ENCODE results near the gene HMCES. TPM values are rescaled to one million over a fixed set of nuclear protein-coding genes. Genes with fewer than 3 reads are reported as not detected.
A peak's percentile ranks its signal among the peaks of the same experiment; 100 is the strongest.

Gene HMCES
- total RNA-seq, 1 donor: 29.4 TPM

DNA sequence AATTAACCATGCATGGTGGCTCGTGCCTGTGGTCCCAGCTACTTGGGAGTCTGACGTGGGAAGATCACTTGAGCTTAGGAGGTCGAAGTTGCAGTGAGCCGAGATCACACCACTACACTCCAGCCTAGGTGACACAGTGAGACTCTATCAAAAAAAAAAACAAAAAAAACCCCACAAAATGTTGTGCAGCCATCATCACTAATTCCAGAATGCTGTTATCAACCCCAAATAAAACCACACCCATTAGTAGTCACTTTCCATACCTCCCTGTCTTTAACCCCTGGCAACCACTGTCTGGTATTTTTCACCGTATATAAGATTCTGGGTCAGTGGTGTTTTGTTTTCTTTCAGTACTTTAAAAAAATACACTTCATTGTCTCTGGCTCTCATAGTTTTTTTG, 16.6 kb downstream of the HMCES start:
- DNase-seq (ENCODE audit: low read depth): no peak
- H3K4me3 ChIP-seq (ENCODE audit: low read depth, low read length): no peak overlapping the region
- TF ChIP-seq, protein P1, sequence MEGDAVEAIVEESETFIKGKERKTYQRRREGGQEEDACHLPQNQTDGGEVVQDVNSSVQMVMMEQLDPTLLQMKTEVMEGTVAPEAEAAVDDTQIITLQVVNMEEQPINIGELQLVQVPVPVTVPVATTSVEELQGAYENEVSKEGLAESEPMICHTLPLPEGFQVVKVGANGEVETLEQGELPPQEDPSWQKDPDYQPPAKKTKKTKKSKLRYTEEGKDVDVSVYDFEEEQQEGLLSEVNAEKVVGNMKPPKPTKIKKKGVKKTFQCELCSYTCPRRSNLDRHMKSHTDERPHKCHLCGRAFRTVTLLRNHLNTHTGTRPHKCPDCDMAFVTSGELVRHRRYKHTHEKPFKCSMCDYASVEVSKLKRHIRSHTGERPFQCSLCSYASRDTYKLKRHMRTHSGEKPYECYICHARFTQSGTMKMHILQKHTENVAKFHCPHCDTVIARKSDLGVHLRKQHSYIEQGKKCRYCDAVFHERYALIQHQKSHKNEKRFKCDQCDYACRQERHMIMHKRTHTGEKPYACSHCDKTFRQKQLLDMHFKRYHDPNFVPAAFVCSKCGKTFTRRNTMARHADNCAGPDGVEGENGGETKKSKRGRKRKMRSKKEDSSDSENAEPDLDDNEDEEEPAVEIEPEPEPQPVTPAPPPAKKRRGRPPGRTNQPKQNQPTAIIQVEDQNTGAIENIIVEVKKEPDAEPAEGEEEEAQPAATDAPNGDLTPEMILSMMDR (IDR thresholded peaks at IDR 0.05; ENCODE audit: insufficient read depth, low read depth, low read length): no peak

DNA sequence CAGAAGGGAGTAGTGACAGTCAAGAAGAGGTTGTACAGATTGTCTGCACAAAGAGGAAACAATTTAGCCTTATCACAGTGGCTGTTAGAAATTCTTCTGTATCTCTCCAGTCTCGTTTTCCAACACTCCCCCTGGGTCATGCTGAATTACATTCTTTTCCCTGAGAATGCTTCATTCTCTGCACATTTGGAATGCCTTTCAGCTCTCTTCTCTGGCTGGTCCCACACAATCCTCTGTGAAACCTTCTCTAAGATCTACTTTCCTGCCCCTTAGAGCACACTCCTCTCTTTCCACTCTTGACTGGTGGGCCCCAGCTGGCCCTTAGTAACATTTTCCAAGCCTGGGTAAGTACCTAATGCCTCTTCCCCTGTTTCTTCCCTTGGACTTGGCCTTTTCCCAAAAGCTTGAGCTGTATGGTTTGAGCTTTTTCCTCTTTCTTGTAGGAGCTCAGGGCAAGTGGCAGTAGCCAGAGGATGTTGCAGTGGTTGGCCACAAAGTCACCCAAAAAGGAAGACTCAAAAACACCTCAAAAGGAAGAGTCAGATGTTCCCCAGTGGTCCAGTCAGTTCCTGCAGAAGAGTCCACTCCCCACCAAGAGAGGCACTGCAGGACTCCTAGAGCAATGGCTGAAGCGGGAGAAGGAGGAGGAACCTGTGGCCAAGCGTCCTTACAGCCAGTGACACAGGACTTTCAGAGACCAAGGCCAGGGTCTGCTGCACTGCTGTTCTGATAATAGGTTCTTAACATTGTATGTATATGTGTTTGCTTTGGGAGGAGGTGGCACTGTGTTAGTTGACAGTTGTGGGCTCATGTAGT, 25.7 kb downstream of the HMCES start:
- DNase-seq (ENCODE audit: low read depth): peak; percentile 33
- TF ChIP-seq, protein P1 (IDR thresholded peaks at IDR 0.05; ENCODE audit: insufficient read depth, low read depth, low read length): no peak
- no peak overlapping the region for H3K4me3 ChIP-seq (ENCODE audit: low read depth, low read length)

DNA sequence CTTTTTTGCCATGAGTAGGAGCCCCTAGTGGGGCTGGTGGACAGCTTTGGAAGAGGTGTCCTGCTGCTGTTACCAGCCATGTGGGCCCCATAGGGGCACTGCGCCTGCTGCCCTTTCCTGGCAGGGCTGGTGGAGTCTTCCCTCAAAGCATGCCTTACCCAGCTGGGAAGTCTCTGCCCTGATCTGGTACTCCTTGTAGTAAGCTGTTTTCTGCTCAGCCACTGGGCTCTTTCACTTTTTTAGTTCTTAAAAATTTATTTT, 26.2 kb downstream of the HMCES start:
- no peak overlapping the region for H3K4me3 ChIP-seq (ENCODE audit: low read depth, low read length)
- TF ChIP-seq, protein P1 (IDR thresholded peaks at IDR 0.05; ENCODE audit: insufficient read depth, low read depth, low read length): no peak
- no peak for DNase-seq (ENCODE audit: low read depth)

DNA sequence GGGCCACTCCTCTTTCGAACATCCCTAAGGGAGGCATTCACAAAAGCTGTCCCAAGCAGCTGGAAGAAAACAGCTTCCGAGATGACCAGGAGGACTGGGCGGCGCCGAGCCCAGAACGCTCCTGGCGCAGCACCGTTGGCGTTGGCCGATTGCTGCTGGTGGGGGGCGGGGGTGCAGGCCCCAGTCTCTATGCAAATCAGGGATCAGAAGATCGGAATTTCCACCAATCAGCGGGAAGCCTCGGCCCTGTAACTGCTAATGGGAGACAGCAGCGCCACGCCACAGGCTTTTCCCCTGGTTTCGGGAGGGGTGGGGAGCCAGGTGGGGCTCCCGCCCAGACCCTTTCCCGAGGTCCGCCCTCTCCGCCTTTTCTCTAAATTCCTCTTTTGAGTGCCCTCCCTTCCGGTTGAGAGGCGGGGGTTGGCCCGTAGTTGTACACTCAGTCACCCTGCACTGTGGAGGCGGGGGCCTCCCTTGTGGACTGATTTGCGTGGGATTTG, 27.0 kb downstream of the HMCES start:
- H3K4me3 ChIP-seq (ENCODE audit: low read depth, low read length): peak overlapping the region; percentile 24
- peak; percentile 95 for DNase-seq (ENCODE audit: low read depth)
- TF ChIP-seq, protein P1 (IDR thresholded peaks at IDR 0.05; ENCODE audit: insufficient read depth, low read depth, low read length): no peak

DNA sequence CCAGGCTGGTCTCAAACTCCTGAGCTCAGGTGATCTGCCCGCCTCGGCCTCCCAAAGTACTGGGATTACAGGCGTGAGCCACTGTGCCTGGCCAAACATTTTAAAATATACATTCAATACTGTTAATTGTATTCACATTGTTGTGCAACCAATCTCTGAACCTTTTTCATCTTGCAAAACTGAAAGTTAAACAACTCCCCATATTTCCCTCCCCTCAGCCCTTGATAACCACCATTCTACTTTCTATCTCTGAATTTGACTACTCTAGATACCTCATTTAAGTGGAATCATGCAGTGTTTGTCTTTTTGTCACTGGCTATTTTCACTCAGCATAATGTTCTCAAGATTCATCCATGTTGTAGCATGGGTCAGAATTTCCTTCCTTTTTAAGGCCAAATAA, 30.0 kb downstream of the HMCES start:
- no peak for DNase-seq (ENCODE audit: low read depth)
- H3K4me3 ChIP-seq (ENCODE audit: low read depth, low read length): no peak overlapping the region
- TF ChIP-seq, protein P1 (IDR thresholded peaks at IDR 0.05; ENCODE audit: insufficient read depth, low read depth, low read length): no peak

DNA sequence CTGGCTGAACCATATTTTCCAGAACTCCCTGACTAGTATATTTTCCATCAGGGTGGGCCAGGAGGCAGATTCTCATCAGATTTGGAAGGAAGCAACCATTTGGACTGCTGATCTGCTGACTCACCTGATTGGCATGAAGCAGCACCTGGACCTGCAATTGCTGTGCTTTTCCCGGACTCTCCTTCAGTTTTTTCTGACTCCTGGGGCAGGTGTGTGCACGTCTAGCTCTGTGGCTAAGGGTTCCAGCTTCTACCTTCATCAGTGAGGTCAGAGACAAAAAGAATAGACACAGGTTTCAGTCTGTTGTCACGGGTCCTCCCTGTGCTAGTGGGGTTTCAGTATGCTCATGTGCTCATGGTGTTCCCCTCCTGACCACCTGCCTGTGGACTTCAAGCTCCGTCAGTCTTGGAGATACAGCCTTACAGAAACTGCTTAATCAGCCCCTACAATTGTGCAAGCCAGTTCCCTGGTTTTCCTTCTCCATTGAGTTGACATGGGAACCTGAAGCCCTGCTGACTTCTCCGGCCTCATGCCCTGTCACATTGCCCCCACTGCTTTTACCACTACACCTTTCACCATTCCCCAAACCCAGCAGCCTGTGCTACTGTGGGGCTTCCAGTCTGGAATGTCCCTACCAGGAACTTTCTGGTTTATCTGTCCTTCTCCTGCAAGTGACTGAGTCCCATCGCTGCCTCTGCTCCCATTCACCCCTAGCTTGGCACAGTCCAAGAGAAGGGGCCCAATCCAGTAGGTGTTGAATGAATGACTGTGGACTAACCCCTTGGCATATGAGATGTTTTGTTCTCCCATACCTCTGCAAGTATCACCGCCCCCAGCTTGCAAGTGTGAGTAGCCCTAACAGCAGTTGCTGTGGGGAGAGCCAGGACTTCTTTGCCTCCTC, 31.7 kb downstream of the HMCES start:
- TF ChIP-seq, protein P1 (IDR thresholded peaks at IDR 0.05; ENCODE audit: insufficient read depth, low read depth, low read length): no peak
- H3K4me3 ChIP-seq (ENCODE audit: low read depth, low read length): no peak overlapping the region
- no peak for DNase-seq (ENCODE audit: low read depth)
